Measurements from ENCODE around the gene SEMA5B.

- no peak for TF ChIP-seq EZH2 (IDR thresholded peaks at IDR 0.05)
- TF ChIP-seq POLR2AphosphoS5 (IDR thresholded peaks at IDR 0.05; ENCODE audit: borderline replicate concordance, low read depth, low read length): no peak
These were observed 88.7 kb downstream of the SEMA5B start for GRCh38 chr3:122938783-122939425.

Data from SK-N-MC (cell line).